PFSK-1 (cell line): ENCODE results near the gene GPR141.

Experiments
- POLR2AphosphoS5 ChIP-seq: IDR thresholded peaks from 2 replicates; pipeline ENCODE4 v1.6.1; 2012; ENCODE audit warnings: low read depth, mild to moderate bottlenecking, control low read depth, low read length, moderate library complexity
- TAF1 ChIP-seq: IDR thresholded peaks from 2 replicates; pipeline ENCODE4 v1.6.1; 2012; ENCODE audit warnings: low read length, control low read depth, borderline replicate concordance; ENCODE audit not compliant: insufficient read depth
- TF ChIP-seq, protein P1 (sequence below), 2 experiments: IDR thresholded peaks; 2 replicates each; pipeline versions ENCODE4 v1.6.1 to v1.8.0; 2011 to 2012; ENCODE audit warnings: low read depth in 2 of 2, low read length in 2 of 2, control low read depth in 1 of 2, inconsistent platforms in 1 of 2, mild to moderate bottlenecking in 1 of 2, moderate library complexity in 1 of 2; ENCODE audit not compliant: insufficient read depth in 1 of 2

DNA sequence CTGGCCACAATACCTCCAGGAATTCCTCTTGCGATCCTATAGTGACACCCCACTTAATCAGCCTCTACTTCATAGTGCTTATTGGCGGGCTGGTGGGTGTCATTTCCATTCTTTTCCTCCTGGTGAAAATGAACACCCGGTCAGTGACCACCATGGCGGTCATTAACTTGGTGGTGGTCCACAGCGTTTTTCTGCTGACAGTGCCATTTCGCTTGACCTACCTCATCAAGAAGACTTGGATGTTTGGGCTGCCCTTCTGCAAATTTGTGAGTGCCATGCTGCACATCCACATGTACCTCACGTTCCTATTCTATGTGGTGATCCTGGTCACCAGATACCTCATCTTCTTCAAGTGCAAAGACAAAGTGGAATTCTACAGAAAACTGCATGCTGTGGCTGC, 56.8 kb downstream of the GPR141 start:
- TF ChIP-seq POLR2AphosphoS5 = no peak
- TF ChIP-seq, protein P1, sequence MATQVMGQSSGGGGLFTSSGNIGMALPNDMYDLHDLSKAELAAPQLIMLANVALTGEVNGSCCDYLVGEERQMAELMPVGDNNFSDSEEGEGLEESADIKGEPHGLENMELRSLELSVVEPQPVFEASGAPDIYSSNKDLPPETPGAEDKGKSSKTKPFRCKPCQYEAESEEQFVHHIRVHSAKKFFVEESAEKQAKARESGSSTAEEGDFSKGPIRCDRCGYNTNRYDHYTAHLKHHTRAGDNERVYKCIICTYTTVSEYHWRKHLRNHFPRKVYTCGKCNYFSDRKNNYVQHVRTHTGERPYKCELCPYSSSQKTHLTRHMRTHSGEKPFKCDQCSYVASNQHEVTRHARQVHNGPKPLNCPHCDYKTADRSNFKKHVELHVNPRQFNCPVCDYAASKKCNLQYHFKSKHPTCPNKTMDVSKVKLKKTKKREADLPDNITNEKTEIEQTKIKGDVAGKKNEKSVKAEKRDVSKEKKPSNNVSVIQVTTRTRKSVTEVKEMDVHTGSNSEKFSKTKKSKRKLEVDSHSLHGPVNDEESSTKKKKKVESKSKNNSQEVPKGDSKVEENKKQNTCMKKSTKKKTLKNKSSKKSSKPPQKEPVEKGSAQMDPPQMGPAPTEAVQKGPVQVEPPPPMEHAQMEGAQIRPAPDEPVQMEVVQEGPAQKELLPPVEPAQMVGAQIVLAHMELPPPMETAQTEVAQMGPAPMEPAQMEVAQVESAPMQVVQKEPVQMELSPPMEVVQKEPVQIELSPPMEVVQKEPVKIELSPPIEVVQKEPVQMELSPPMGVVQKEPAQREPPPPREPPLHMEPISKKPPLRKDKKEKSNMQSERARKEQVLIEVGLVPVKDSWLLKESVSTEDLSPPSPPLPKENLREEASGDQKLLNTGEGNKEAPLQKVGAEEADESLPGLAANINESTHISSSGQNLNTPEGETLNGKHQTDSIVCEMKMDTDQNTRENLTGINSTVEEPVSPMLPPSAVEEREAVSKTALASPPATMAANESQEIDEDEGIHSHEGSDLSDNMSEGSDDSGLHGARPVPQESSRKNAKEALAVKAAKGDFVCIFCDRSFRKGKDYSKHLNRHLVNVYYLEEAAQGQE (IDR thresholded peaks at IDR 0.05; ENCODE audit: insufficient read depth in 1 of 2, low read depth in 2 of 2, low read length in 2 of 2) = no peak
- no peak for TF ChIP-seq TAF1
